NCI-H446 (cell line): Measurements from ENCODE around the gene UNC13D.
A peak's percentile ranks its signal among the peaks of the same experiment; 100 is the strongest.
"Not testable (repeated sequence)": the region's sequence is repeated elsewhere in the genome, so short reads cannot be mapped to it uniquely, and the experiment has no call there.

Experiments used
- DNase-seq, 2 experiments: peaks; one replicate each; lab custom pipeline; 2025; lab: John Stamatoyannopoulos, UW

Gene UNC13D

DNA sequence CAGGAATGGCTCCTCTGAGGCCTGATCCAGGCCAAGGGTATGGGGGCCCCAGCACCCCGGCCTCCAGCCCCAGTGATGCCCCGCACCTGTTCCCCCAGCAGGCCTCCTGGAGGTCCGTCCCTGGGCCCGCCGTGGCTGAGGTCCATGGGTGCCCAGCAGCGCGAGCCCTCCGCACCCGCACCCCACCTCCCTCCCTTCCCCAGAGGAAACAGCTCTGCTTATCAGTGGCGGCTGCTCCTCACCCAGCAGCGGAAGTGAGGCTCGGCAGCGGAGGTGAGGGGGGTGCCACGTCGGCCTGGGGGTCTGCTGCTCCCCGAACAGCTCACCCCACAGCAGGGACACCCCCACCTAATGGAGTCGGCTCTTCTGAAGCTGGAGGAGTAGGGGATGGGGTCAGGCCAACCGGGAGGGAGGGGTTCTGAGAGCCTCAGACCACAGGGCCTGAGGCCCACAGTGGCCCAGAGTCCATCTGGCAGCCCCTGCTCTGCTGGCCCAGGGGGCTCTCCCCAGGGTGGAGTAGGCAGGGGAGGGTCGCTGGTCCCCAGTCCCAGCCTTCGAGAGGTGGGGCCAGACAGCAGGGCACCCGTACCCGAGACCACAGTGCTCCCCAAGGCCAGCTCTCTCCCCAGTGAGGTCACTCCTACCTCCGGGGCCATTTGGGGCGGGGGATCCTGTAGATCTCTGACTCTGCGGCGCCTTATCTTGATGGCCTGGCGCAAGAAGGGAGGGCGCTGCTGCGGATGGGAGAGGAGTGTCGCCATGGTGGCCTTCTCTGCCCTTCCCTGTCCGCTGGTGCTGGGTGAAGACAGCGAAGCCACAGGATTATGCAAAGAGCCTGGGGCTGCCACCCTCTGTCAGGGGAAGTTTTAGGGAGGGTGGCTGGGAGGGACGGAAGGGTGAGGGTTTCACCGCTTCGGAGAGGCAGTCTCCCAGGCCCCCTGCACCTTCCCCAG is at the start of gene UNC13D:
UNC13D (minus strand) TSS at position 828 of the 953 bp plus-strand sequence; CDS start at position 761, 67 bp downstream.
- no peak for DNase-seq

DNA sequence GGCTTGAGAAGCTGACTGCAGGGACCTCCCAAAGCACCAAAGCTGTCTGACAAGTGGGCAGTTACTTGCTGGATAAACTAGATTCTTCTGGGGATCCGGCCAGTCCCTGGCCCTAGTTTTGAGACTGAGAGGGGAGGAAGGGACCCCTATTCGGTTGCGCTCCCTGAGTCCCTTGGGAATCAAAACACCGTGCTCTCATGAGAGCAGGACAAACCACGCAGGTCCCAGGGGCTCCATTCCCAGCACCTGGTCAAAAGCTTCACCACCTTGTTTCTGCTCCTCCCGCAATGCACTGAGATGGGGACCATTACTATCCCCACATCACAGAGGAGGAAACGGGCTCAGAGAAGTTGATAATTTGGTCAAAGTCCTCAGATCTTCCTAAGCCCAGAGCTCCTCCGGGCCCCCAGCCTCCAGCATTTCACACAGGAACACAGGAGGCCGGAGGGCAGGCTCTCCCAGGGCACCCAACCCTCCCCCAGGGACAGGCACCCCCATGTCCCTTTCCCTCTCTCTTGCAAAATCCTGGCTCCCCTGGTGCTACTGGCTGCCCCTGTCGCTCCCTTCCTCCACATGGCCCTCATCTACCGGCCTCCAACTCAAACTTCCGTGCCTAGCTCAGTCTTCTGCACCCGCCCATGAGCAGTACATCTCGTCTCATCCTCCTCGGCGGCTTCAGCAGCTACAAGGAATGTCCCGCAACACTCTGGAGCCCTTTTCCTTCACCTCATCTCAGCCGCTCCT is 49.3 kb upstream of the UNC13D start:
- no peak for DNase-seq

DNA sequence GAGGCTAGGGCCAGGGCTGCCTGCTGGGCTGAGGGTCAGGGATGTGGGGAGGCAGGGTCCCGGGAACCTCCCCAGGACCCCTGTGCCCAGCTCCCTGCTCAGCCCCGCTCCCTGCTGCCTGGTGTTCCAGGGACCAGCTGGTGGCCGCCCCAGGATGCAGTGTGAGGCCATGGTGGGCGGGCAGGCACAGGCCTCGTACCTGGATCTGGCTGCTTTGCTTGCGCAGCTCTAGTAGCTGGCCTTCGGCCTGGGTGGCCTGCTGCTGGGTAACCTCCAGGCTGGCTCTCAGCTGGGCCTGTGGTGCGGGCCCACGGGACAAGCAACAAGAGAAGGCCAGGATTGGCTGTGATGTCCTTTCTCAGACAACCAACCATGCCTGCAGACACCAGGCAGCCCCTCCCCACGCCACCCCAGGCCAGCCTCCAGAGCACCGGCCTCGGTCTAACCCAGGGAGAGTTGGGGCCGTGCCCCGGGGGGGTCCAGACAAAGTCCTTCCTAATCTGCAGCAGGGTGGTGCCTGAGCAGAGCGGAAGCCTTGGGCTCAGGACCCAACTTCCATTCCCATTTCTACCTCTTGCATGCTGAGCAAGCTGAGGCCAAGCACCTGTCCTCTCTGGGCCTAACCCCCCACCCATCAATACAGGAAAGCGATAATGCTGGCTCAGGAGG is 48.5 kb upstream of the UNC13D start:
- DNase-seq: no peak

DNA sequence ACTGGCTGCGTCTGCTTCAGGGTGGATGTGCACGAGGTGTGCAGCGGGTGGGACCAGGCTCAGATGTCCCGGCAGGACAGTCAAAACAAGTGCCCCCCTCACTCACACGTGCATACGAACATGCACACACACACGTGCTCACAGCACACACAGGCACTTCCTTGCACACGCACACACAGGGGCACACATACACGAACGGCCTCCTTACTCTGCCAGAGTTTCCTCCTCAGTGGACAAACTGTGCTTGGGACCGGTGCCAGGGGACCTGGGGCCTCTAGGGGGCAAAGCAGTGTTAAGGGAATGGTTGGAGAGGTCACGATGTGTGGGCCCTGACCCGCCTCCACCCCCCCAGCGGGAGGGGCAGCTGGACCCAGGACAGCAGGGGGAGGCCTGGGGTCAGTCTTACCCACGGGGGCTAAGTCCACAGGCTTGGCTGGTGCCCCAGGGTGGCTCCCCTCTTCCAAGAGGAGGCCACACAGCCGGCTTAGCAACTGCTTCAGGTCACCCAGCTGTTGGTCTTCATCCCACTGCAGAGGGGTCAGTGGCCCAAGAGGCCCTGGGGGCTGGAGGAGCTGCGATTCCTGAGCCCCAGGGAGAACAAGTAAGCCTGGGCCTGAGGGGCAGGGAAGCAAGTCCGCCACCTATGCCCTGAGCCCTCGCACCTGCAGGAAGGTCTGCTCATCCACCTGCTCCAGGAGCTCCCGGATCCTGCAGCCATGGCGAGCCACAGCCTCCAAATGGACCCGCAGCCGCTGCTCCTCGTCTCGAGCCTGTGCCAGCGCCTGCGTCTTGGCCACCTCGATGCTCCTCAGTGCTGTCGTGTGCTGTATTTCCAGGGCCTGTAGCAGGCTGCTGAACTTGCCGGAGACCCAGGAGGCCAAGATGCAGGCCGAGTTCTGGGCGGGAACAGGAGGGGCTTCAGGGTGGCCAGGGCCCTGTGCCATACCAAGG is 47.7 kb upstream of the UNC13D start:
- DNase-seq: no peak

DNA sequence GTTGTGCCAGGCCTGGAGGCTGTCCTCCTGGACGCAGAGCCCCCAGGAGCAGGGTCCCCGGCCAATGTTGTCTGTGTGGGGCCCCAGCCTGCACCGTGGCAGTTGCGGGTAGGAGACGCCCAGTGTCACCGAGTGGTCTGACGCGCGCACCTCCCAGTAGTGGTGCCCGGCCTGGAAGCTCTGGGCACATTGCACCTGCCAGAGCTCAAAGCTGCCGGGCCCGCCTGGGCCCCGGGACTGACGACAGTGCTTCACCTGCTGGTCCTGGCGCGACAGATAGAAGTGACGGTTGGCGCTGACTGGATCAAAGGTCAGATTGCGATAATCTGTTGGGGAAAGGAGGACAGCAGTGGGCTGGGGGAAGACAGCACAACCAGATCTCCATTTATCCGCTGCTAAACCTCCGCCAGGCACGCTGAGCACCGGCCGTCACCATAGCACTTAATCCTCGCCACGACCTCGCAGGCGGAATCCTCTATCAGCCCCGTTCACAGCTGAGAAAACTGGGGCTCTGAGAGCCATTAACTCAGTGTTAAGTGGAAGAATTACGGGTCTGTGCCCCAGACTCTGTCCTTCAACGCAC is 46.9 kb upstream of the UNC13D start:
- DNase-seq: no peak

DNA sequence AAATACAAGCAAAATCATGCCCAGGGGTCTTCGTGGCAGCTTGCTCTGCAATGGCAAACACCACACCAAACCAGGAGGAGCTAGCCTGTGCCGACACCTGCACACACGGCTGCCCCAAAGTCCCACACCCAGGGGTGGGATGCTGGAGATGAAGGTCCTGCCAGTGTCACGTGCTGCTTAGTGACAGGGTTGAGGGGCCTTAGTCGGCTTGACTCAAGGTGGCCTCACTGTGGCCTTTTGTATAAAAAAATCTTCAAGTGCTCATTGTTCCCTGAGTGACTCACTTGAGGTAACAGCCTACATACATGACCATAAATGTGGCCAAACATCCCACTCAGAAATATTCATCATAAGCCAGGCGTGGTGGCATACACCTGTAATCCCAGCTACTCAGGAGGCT is 45.2 kb upstream of the UNC13D start:
- no peak for DNase-seq

DNA sequence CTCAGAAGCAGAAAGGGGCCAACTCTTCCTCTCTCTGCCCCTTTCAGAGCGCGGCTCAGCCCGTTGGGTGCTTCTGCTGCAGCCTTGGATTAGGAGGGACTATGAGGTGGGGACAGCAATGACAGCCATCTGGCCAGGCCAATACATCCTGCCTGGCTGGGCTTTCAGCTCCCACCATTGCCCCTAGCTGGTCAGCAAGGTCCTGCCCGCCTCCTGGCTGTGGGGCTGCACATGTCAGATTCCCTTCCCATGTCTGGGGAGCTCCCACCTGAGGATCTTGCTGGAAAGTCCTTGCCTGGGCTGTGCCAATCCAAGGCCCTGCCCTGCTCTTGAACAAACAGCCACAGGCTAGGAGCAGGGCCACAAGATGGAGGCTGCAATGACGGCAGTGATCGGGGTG is 44.3 kb upstream of the UNC13D start:
- no peak for DNase-seq

DNA sequence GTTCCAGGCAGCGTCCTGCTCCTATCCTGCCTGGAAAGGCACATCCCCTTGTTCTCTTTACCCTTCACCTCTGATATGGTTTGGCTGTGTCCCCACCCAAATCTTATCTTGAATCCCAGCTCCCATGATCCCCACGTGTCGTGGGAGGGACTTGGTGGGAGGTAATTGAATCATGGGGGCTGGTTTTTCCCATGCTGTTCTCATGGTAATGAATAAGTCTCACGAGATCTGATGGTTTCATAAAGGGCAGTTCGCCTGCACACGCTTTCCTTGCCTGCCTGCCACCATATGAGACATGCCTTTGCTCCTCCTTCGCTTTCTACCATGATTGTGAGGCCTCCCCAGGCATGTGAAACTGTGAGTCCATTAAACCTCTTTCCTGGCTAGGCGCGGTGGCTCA is 41.7 kb upstream of the UNC13D start:
- DNase-seq: not testable (repeated sequence)

DNA sequence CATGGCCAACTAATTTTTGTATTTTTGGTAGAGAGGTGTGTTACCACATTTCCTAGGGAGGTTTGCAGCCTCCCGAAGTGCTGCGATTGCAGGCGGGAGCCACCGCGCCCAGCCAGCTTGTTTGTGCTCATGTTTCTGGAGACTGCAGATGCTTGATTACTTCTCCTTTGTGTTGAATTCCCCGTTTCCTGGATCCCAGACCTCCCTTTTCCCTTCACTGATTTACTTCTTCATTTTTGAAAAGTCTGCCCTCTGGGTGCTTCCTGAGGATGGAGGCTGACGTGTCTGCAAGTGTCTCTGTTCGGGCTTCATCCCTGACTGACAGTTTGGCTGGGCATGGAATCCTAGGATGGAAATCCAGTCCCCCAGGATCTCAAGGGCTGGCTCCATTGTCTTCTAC is 41.2 kb upstream of the UNC13D start:
- DNase-seq: no peak

DNA sequence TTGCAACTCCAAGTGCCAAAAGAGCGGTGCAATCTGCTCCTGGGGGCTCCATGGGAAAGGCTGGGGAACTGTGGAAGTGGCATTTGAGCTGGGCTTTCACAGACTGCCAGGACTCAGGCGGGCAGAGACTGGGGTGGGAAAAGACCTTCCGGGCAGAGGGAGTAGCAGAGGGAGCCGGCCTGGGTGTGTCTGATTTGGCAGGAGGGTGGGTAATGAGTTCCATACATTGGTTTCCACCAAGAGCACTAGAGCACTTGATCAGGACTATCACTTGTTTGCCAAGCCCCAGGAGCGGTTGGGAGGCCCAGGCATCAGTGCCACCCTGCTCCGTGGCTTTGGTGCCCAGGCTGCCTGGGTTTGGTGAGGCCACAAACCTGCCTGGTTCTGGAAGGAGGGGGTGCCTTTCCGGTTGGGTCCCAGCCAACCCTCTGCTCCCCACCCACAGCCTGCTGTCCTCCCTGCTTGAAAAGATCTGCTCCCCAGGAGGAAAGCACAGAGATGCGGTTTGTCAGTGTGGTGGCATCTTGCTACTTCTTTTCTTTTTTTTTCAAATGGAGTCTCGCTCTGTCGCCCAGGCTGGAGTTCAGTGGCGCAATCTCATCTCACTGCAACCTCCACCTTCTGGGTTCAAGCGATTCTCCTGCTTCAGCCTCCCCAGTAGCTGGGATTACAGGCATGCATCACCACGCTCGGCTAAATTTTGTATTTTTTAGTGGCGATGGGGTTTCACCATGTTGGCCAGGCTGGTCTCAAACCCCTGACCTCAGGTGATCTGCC is 37.7 kb upstream of the UNC13D start:
- DNase-seq: no peak

DNA sequence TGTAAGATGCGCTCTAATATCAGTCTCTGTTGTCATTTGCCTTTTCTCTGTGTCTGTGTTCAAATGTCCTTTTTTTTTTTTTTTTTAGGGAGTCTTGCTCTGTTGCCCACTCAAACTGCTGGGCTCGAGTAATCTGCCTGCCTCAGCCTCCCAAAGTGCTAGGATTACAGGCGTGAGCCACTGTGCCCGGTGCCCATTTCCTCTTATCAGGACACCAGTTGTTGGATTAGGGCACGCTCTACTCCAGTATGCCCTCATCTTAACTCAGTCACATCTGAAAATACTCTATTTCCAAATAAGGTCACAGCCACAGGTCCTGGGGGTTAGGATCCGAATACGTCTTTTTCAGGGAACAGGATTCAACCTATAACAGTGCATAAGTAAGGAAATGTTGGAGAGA is 36.1 kb upstream of the UNC13D start:
- DNase-seq: no peak

DNA sequence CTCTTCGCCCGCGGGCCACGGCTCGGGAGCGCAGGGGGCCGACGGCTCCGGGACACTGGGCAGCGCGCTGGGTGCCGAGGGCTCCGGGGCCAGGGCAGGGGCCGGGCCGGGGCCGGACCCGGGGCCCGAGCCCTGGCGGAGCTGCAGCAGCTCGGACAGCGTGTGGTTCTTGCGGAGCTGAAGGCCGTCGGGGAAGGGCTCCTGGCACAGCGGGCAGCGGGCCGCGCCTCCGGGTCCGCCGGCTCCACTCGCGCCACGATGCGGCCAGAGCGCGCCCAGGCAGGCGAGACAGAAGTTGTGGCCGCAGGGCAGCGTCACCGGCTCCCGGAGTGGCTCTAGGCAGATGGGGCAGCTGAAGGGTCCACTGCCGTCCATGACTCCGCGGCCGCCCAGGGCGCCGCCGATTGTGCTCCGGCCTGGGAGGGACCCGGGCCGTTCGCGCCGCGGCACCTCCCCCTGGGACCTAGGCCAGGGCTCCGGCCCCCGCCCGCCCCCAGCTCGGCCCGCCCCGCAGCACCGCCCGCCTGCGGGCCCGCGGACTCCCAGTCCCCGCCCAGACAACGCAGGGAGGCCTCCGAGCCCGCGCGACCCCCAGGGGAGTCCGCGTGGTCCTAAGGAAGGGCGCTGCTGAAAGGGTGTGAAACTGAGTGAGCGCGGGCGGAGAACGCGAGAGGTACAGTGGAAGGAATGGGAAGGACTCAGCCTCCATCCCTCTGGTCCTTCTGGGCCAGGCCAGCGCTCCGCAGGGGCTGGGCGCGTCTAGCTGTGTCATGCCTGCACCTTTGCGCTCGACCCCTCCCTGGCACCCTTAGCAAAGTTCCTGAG is 34.2 kb upstream of the UNC13D start, which contains the start of gene TRIM47:
TRIM47 (minus strand) TSS at position 408 of the 825 bp plus-strand sequence; CDS start at position 375, 33 bp downstream.
- no peak for DNase-seq

DNA sequence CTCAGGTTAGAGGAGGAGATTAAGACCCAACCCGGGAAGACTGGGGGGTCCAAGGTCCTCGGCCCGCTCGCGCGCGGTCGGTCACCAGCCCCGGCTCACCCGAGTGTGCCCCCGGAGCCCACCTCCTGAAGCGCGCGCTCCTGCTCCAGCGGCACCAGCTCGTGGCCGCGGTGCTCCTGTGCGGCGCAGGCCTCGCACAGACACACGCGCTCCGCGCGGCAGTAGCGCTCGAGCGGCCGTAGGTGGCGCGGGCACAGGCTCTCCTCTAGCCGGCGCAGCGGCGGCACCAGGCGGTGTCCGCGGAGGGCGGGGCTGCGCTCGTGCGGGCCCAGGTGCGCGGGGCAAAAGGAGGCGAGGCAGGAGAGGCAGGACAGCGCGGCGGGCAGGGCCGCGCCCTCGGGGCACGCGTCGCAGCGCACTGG is 33.6 kb upstream of the UNC13D start:
- no peak for DNase-seq

DNA sequence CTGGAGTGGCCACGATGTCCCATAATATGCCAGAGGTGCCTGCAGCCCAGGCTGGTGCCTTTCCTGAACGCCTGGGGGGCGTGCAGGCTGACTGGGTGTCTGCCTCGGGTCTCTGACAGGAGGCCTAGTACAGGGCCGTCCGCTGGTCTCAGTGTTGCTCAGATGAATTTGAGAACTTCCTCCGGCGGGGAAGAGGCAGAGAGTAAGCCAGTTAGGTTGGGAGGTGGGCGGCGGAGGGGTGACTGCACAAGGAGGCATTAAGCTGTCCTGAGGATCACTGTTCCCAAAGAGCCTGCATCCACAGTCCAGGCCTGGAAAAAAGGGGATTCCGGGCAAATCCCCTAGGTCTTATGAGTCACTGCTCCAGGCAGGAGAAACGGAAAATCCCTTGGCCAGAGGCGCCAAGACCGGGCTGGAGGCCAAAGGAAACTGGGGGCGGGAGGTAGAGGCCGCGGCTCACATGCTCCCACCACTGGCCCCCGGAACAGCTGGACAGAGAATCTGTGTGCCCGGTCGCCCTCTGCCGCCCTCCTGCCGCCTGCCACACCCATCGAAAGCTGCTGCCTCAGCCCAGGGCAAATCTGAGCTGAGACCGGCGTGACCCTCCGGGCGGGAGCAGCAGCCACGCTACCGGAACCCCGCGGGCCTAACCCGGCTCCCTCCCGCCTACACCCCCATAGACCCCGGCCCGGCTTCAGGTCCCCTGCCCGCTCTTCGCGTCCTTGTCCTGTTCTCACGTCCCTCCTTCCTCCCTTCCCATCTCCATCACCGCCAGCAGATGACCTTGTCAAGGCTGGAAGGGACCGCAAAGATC is 32.9 kb upstream of the UNC13D start:
- peak in 1 of 2 experiments; percentile 70 for DNase-seq

DNA sequence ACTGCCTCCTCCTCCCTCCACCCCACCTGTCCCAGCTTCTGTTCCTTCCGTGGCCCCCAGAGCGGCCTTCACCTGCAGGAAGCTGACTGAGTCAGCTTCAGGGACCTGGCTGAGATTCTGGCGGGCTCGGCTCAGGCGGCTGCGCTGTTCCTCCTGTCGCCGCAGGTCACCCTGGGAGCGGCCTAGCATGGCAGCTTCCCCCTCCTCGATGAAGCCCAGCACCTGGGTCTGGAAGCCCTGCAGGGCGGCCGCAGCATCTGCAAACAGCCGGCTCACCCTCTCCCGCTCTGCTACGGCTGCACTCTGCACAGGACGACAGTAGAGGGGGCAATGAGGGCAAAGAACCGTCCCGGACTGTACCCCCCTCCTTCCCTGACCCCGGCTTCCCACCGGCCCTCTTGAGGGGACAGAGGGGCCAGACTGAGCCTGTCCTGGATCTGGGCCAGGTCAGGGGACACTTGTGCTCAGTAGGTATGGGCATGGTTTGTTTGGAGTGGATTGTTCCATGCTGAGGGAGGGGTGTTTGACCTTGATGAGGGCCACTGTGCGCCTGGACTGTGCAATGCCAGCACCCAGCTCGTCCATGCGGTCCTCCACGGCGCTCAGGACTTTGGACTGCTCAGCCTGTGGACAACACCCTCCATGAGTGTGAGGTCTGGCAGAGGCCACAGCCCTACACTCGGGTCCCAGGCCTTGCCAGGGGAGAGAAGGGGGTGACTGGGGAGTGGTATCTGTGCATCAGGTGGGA is 32.2 kb upstream of the UNC13D start:
- DNase-seq: no peak

DNA sequence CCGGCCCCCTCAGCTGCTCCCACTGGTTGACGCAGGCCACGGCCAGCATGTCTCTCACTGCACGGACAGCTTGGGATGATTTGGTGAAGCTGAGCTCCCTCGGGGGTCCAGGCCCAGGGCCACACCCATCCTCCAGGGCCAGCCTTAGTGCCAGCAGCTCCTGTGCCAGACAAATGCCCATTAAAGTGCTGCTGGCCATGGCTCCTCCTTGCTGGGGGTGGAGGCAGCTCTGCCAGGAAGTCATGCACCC is 31.7 kb upstream of the UNC13D start:
- DNase-seq: peak in 1 of 2 experiments; percentile 82

DNA sequence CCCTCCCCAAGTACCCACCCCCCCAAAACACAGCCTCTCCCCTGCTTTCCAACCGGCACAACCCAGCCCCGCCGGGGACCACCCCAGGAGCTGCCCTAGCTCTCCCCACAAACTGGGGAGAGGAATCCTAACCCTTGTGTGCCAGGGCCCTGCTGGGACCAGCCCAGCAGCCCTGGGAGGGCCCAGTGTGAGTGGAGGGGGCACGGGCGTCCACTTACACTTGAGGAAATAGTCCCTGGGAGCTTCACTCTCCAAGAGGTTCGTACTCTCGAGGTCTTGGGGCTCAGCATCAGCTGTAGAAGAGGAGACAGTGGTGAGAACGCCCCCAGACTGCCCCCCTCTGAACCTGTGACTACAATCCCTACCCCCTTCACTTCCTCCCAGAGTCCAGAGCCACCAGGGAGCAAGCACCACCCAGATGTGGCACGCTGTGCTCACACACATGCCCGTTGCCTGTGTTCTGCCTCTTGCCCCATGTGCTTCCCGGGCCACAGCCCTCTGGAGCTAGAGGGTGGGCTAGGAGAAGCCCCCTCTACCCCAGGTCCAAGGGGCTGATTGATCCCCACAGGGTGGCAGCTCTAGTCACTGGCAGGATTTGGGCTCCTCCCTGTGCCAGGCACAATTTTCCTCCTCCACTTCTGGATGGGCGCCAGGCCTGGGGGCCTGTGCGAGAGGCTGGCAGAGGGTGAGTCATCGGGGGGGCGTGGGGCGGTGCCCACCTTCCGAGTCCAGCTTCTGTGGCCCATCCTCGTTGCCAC is 31.2 kb upstream of the UNC13D start:
- DNase-seq: peak; percentile 51 to 82
